ENCODE measurements around the gene MMP24. TPM values are rescaled to one million over a fixed set of nuclear protein-coding genes. Genes with fewer than 3 reads are reported as not detected.
"Not testable (repeated sequence)": the region's sequence is repeated elsewhere in the genome, so short reads cannot be mapped to it uniquely, and the experiment has no call there.

MMP24 gene
- total RNA-seq, 1 donor from 2014 or later = 0.13 TPM

DNA sequence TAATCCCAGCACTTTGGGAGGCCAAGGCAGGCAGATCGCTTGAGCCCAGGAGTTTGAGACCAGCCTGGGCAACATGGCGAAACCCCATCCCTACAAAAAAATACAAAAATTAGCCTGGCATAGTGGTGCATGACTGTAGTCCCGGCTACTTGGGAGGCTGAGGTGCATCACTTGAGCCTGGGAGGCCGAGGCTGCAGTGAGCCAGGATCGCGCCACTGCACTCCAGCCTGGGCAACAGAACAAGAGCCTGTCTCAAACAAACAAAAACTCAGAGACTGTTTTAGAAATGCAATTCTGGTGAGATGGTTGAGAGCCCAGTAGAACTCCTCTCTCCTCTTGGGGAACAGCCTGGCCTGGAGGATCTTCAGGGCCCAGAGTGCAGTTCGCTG lies 89.1 kb downstream of the MMP24 start:
- intact Hi-C loops (cut with DNase I); ATAC-seq (ENCODE audit: poor library complexity); DNase-seq: not testable (repeated sequence)

DNA sequence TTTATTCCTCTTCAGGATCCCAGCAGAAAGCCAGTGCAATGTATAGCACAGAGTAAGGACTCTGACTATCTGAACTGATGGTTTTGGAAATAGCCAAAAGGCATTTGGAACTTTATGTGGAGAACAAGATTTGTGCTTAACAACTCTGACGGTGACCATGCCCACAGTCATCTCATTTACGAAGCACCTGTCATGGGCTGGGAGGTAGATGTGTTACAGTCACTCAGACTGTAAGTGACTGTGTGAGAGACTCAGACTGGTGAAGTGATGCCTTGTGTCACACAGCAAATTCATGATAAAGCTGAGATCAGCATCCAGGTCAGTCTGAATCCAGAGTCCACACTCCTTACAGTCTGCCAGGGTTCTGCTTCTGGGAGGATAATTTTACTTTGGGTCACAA lies 89.6 kb downstream of the MMP24 start:
- ATAC-seq (ENCODE audit: poor library complexity) (no peak), DNase-seq (no peak)
- intact Hi-C loops (cut with DNase I) = no loop called here

DNA sequence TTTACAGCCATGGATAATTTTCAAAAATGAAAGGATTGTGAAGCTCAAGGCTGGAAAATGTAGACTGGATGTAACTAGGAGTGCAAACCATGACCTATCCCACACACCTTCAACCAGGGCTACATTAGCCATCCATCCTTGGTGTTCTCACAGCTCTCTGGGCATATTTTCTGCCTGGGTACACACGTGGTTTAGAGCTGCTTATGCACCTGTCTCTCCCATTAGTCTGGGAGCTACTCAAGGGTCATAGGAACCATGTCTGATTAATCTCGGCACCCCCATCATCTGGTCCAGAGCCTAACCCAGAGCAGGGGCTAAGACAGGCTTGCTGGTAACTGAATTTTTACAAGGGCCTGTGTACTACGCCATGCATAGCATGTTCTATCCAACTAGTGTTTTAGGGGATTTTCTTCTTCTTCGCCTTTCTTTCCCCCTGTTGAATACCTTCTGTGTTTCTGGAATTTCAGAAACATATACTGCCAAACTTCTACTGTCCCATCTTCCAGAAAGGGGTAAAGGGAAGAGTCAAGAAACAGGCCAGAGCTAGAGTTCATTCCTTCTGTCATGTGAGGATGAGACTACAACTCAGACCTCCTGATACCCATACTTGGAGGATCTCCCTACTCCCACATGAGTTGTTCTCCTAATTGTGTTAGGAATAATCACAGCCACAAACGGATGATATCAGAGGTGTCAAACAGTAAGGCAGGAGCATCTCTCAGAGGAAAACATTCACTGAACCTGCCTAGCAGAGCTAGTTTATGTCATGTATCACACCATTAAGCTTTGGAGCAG lies 91.1 kb downstream of the MMP24 start:
- DNase-seq (no peak), ATAC-seq (ENCODE audit: poor library complexity) (no peak)
- intact Hi-C loops (cut with DNase I) = no loop called here

DNA sequence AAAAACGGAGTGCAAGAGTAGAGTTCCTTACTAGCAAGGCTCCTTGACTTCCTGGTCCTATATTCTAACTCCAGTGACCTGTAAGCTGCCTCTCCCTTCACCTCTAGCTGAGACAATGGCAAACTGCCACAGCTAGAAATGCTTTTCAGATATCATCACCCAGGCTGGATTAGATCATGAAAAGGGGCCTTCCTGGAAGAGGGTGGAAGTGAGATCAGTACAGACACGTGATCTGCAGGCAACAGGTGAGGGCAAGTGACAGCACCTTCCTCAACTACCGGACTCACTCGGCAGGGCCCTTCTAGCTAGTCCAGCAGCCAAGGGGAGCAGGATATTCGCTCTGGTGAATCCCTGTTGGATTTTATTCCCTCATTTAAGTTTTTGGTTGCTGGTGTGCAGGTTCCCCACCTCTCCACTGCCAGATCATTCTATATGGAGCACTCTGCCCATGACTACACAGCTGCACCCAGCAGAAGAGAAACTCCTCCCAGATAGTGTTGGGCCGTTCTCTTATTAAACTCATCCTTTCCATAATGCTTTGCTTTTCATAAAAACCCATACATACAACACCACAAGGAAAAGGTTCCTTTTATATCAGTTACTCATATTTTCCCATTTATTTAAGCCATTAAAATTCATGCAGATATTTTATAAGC lies 92.1 kb downstream of the MMP24 start:
- no peak for DNase-seq
- intact Hi-C loops (cut with DNase I) = no loop called here
- ATAC-seq (ENCODE audit: poor library complexity) = peak; percentile 81

DNA sequence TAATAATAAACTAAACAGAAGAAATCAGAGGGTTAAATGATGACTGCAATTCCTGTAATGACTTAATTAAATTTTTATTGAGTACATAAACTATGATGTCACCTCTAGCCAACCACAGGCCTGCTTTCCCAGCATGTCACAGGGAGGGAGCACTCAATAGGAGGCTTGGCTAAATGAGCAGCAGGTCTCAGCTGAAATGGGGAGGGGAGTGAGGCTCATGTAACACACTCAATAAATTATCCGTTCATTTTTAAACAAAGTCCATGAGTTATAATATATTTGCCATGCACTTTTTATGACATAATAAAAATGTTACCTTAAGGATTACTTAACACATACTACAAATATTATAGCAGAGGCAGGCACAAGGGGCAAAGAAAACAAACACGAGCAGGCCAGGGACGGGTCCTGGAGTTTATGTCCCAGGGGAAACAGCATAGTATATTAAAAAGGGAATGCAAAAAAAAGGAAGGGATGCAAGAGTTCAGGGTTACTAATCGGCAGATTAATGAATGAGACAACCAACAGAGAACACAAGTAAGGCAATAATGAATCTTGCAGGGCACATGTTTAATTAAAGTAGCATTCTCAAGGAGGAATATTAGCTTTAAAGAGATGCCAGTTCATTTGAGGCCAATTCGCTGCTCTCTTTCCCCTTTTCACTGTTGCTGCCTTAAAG lies 92.8 kb downstream of the MMP24 start:
- ATAC-seq (ENCODE audit: poor library complexity) (no peak), DNase-seq (no peak)
- intact Hi-C loops (cut with DNase I) = no loop called here

DNA sequence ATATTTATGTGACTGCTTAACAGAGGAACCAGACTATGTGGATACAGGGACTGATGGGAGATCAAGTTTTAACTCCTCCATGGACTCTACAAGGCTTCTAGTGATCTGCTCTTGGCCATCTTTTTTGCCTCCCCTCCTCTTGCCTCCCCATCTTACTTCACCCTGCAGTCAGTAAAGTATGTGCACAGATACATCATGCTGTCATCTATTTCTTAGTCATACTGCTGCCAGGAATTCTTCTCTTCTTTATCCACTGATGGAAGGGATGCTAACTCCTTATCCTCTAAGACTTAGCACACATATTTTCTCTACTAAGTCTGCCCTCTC lies 93.3 kb downstream of the MMP24 start:
- intact Hi-C loops (cut with DNase I) = no loop called here
- DNase-seq (no peak), ATAC-seq (ENCODE audit: poor library complexity) (no peak)

DNA sequence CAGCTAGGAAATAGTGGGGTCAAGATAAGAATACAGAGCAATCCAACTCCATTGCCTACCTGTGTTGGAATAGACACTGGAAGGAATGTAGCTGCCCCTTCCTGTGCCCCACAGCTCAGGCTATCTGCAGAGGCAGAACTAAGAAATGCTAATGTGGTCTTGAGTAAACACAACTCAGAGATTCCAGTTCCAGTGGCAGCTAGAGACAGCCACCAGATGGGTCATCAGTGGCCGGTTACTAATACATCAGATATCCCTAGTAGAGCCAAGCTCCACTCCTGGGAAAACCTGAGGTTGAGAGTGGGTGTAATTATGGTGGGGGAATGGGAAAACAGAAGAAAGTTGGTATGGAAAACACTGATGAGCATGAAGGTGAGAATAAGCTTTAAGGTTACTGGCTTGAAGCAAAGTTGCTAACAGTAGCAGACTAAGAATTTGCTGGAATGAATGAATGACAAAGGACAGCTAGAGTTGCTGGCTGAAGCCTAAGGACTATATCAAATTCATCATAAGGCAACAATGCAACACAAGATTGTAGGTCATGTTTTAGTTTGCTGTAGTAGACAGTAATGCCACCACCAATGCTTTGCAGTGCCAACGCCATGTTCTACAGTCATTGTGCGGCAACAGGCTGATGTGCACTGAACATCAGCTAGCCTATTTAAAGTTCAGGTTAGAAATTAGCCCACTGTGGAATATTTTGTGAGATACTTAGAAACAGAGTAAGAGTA lies 94.1 kb downstream of the MMP24 start:
- ATAC-seq (ENCODE audit: poor library complexity) (no peak), DNase-seq (no peak)
- intact Hi-C loops (cut with DNase I) = no loop called here

DNA sequence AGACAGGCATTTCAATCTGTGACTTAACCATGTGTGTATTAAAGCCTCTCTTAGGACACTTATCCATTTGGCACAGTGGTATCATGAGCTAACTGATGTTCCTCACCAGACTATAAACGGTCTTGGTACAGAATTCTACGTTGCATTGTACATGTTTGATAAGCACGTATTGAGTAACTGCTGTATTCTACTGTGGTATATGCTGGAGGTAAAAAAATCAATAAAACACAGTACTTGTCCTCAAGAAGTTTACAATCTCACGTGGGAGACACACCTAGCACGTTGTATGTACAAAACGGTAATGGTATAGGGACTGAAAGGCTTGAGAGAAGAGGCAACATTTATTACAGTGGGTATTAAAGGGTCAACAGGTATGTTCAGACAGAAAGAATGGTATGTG lies 98.9 kb downstream of the MMP24 start:
- intact Hi-C loops (cut with DNase I) = no loop called here
- ATAC-seq (ENCODE audit: poor library complexity) (no peak), DNase-seq (no peak)

DNA sequence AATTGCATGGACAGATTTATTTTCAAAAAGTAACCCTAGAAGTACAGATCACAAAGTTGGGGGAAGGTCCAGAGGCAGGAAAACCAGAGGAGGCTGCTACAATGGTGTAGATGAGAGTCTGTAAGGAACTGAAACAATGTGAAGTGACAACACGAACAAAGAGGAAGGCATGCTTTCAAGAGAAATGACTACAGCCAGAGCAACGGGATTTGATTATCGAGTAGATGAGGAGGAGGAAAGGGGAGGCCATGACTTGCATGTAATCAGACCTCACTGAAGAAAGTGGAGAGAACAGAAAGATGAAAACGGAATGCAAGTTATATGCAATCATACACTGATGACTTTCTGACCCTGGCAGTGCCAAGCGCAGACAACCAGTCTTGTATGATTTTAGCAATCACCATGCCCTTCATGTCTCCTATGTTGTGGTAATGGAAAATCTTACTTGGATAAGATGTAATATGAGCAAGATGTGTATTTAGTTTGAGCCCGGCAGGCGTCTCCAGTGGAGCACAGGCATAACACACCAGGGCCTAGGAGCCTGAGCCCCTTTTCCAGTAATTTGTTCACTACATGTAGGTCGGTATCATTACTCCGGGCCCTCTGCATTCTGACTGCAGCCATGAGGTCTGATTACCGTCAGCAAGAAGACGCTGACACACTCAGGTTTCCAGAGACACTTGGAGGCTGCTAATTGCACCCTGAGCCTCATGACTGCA lies 99.7 kb downstream of the MMP24 start:
- no peak for DNase-seq
- no peak for ATAC-seq (ENCODE audit: poor library complexity)
- intact Hi-C loops (cut with DNase I) = no loop called here

Other genes starting within 250 kb of the MMP24 start
- gene TRPC4AP, start 133.9 kb upstream of the MMP24 start, total RNA-seq = 33.8 TPM
- gene EDEM2, start 79.4 kb upstream of the MMP24 start, total RNA-seq = 9.1 TPM
- gene PROCR, start 54.6 kb upstream of the MMP24 start, total RNA-seq = 9.3 TPM
- gene MMP24OS, start 51.4 kb downstream of the MMP24 start, total RNA-seq = 42.4 TPM
- gene EIF6, start 58.1 kb downstream of the MMP24 start, total RNA-seq = 30.3 TPM
- gene FAM83C, start 65.7 kb downstream of the MMP24 start, total RNA-seq = not detected
- gene UQCC1, start 185.3 kb downstream of the MMP24 start, total RNA-seq = 155 TPM
- 0.08 TPM for gene GDF5, start 211.5 kb downstream of the MMP24 start, total RNA-seq
- gene CEP250, start 228.9 kb downstream of the MMP24 start, total RNA-seq = 12.3 TPM